GM18868 (cell line): ENCODE results near the gene CUBN.

Experiments
- ATAC-seq: cut with Tn5 transposase; IDR thresholded peaks from one replicate; pipeline ENCODE4 v1.9.1; 2021; ENCODE audit warnings: mild to moderate bottlenecking, moderate library complexity; ENCODE audit not compliant: unreplicated experiment

CUBN gene

GRCh38 chr10:16890691-16891090 is 238.9 kb downstream of the CUBN start:
- no peak for ATAC-seq

- no peak for ATAC-seq
These were observed 242.0 kb downstream of the CUBN start for GRCh38 chr10:16887565-16887964.

DNA sequence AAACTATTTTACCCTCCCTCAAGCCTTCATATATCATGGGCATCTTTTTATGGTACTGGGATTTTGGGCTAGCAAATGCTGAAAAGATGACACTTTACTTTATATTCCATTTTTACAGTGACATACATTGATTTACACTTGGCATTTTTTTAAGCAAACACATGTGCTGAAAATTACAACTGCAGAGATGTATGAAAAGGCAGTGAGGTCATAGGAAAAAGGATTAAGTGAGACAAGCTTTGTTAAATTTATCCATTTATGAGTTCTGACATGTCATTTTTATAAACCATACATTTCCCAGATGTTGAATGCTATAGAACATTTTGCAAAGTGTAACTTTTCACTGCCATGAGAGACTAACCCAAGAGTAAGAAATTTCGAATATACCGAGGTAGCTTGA is 243.6 kb downstream of the CUBN start:
- no peak for ATAC-seq

DNA sequence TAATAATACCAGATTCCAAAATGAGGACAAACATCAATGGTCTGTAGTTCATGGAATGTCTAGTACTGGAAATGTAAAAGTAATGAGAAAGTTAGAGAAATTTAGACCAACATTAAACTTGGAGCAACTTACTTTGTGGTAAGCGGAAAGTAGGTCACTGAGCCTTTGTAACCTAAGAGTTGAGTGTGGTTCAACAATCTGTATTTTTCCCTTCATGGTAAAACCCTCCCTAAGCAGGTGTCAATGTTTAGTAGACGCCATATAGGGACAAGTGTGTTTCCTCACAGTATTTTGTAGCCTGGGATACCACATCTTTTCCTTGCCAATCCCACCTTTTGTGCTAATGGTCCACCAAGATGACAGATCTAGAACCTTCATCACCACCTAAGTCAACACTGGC is 245.1 kb downstream of the CUBN start:
- ATAC-seq, result no peak

DNA sequence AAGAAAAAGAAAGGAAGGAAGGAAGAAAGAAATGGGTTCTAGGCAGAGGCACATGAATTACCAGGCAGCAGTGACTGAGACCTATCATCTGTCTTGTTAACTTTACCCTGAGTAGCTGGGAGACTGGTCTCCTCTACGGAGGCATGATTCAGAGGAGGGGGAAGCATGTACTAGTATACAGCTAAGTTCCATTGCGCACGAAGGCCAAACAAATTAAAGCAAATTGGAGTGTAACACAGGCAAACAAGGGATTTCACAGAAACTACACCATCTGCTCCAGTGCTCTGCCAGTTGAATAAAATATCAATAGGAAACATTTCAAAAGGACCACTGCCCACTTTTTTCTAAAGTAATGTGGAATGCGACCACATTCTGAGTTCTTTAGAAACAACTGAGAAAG is 246.5 kb downstream of the CUBN start:
- no peak for ATAC-seq

GRCh38 chr10:16870331-16870730 is 259.3 kb downstream of the CUBN start:
- ATAC-seq, result no peak

GRCh38 chr10:16867990-16868389 is 261.6 kb downstream of the CUBN start:
- no peak for ATAC-seq

DNA sequence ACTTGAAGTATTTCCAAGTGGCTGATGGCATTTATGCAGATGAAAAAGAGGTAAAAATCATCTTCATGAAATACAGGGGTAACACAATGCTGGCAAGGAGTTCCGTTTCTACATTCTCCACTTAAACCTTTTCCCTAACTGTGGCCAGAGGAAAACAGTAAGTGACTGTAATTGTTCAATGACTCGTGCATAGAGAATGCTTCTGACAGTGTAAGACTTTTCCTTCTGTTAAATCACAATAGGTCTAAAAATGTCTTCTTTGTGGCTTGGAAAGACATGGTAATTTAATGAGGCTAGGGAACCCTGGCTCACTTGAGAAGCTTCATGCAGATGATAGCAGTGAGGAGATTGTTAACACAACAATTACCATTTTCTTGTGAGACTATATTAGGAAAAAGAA is 262.1 kb downstream of the CUBN start:
- no peak for ATAC-seq

DNA sequence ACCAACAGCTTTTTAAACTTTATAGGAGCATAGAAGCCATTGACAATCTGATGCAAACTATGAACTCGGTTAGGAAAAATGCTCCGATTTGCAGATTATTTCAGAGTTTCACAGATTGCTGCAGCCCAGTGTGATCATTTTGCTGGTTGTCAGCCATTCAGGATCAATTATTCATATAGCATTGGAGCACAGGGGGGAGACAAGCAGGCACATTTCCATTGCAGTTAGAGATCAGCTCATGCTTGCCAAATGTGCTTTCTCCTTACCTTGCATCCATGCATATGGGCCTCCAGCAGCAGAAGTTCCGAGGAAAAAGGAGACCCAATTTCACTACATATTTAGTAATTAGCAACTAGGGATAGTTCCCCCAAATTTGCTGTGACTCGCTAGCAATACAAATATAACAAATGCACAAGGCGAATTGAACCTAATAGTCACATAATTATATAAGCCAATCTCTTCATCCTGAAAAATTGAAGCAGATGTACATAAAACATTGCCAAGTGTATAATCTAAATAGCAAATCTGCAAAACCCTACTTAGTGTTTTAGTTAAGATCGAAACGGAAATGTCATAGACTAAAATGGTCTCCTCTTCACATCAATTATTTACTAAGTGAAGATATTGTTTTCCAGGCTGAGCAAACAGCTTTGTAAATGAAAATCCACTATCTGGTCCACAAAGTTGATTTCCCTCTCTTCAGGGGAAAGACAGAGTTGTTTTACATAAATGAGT is 262.9 kb downstream of the CUBN start:
- ATAC-seq, result no peak

DNA sequence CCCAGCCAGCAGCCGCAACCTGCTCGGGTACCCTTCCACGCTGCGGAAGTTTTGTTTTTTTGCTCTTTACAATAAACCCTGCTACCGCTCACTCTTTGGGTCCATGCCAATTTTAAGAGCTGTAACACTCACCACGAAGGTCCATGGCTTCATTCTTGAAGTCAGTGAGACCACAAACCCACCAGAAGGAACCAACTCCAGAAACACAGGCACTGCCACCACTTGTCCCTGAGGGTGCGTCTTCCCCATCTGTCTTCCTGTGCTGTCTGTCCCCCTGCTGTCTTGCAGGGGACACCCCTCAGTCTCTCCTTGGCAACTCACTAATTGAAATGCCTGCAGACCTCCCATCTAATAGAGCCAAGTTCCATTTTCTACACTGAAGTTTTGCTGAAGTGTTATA is 263.8 kb downstream of the CUBN start:
- no peak for ATAC-seq

GRCh38 chr10:16863766-16864165 is 265.8 kb downstream of the CUBN start:
- no peak for ATAC-seq

GRCh38 chr10:16857419-16857818 is 272.2 kb downstream of the CUBN start:
- no peak for ATAC-seq

GRCh38 chr10:16856567-16856966 is 273.0 kb downstream of the CUBN start:
- ATAC-seq, result no peak

GRCh38 chr10:16856092-16856491 is 273.5 kb downstream of the CUBN start:
- ATAC-seq, result no peak

- no peak for ATAC-seq
These were observed 275.0 kb downstream of the CUBN start for GRCh38 chr10:16854623-16855022.

GRCh38 chr10:16853809-16854208 is 275.8 kb downstream of the CUBN start:
- ATAC-seq, result no peak

DNA sequence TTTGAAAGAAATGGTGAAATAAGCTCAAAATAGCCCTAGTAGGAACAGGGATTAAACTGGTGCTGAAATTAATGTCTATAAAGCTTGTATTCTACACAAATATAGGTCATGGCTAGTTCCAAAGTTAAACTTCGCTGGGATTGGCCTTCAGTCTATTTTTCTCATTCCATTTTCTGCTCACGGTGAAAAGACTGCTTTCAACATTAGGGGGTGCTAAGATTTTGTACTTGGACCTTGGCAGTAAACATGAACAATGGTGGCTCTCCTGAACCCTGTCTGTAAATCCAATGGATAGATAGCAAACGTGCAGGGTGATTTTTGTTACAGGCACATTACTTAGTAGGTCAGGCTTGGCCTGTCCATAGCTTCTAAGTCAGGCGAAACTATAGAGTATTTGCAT is 276.4 kb downstream of the CUBN start:
- no peak for ATAC-seq

DNA sequence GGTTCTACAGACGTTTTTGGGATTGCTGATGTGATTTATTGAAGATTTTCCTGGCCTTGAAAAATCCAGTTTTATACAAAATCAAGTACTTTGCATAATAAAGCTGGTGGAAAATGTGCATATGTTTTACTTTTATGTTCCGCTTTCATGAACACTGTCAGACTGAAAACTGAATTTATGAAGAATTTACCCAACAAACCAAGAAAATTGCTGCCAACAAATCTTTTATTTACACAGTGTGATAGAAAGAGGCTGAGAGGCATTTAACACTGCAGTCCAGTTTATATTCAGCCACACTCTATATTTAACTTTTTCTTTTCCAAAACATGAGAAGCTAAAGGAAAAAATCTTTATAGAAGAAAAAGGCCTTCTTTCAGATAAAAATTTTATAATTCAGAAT is 277.0 kb downstream of the CUBN start:
- ATAC-seq, result no peak

GRCh38 chr10:16848562-16849154 is 281.0 kb downstream of the CUBN start:
- no peak for ATAC-seq

DNA sequence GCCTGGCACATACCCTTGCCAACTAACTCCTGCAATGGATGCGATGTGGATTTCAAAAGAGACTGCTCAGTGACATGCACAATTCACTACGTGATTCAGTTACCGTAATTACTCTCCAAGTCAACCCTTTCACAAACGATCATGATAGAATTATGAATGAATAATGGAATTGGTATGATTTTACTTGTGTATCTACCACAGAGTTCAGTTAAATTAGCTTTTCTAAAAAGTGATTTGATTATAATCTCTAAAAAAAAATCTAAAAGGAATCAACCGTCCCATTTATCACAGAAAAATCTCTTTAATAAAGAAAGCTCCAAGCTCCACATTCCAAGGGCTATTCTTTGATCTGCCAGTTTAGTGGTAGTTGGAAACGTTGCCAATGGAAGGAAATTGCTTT is 282.0 kb downstream of the CUBN start:
- ATAC-seq, result no peak

GRCh38 chr10:16845248-16845647 is 284.4 kb downstream of the CUBN start:
- no peak for ATAC-seq

DNA sequence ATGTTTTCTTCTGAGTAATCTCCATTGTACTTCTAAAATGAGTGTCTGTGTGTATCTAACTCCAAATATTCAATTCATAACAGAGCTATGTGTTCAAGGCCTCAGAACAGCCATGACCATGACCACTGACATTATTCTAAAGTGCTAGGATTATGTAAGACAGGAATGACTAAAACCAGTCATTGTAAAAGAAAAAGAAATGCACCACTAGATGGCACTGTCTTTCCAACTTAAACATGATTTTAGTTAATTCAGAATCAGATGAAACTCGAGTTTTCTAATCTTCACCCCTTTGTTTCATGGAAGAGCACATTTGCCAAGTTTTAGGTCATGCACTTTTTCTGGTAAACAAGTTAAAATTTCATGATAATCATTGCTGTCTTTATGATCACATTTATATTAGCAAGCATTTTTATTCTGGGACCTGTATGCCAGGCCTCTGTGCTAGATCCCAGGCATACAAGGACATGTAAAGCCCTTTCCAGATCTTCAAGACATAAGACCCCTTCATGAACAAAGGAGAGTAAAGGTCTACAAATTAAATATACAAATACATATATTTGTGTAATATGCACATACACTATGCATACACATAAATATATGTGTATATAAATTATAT is 286.2 kb downstream of the CUBN start:
- peak; percentile 80 for ATAC-seq
